Measurements from ENCODE around the gene FYB2. TPM values are rescaled to one million over a fixed set of nuclear protein-coding genes. Genes with fewer than 3 reads are reported as not detected.

The FYB2 gene
- total RNA-seq, 1 donor, result not detected

DNA sequence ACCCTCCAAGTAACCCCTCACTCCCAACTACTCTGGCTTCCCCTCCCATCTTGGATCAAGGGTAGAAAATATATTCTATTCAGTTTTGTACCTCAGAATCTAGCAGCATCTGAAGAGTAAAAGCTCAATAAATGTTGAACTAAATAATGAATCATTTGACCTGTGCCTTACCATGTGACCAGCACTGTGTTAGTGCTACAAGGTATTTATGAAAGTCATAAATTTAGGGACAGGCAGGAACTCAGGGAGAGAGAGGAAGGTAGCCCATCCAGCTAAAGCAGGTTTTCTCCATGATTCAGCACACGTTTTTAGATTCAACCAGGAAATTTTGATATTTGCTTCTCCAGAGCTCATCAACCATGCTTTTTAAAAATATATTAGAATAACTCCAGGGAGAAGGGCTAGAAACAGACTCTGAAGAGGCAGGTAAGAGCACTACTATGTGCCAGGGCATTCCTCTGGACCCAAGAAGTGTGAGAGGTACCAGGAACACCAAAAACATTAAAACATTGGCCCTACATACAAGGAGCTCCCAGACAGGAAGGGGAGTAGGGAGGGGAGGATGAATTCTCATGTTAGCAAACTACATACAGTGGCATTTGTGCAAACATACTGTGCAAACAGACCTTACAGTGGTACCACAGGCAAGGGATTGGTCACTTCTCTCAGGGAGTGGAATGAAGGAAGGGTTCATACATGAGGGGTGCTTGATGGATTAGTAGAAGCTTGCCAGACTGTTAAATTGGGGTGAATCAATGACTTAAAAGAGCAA is 64.3 kb downstream of the FYB2 start:
- TF ChIP-seq CTCF (IDR thresholded peaks at IDR 0.05; ENCODE audit: insufficient read depth, low read length), result no peak

GRCh38 chr1:56745231-56745630 is 74.0 kb downstream of the FYB2 start:
- no peak for TF ChIP-seq CTCF (IDR thresholded peaks at IDR 0.05; ENCODE audit: insufficient read depth, low read length)
- no peak for DNase-seq (ENCODE audit: low read depth)
- H3K4me3 ChIP-seq (ENCODE audit: low read depth, low read length), result no peak overlapping the region

More for the DNA sequence above, 64.3 kb downstream of the FYB2 start:
- H3K4me3 ChIP-seq (ENCODE audit: low read depth, low read length), result no peak overlapping the region
- DNase-seq (ENCODE audit: low read depth), result no peak

DNA sequence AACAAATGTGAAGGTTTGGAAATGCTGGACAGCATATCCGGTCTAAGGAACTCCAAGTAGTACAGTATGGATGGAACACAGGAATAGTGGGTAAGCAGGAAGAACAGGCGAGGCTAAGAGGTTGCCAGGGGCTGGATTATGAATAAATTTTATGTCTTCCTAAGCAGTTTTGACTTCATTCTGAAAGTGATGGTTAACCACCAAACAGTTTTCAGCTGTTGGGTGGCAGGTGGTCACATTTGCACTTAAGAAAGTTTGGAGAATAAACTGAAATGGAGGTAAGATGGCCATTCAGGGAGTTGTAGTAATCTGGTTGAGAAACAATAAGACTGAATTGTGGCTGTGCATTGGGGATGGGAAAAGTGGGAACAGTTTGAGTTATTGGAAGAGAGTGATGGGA is 90.2 kb downstream of the FYB2 start:
- no peak overlapping the region for H3K4me3 ChIP-seq (ENCODE audit: low read depth, low read length)
- TF ChIP-seq CTCF (IDR thresholded peaks at IDR 0.05; ENCODE audit: insufficient read depth, low read length), result no peak
- no peak for DNase-seq (ENCODE audit: low read depth)

DNA sequence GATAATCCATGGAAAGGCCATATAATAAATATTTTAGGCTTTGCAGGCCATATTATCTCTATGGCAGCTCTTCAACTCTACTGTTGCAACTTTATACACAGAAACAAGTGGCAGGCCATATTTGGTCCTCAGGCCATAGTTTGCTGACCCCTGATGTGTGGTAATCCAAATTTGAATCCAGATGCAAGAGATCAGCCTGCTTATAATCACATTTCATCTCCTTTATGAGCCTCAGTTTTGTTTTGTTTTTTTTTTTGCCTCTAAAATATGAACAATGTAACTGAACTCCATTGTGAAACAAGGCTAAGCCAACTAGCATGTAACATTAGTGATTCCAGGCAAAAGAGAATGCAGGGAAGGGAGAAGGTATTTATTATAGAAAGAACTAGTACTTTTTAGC is 92.5 kb downstream of the FYB2 start:
- TF ChIP-seq CTCF (IDR thresholded peaks at IDR 0.05; ENCODE audit: insufficient read depth, low read length), result no peak
- H3K4me3 ChIP-seq (ENCODE audit: low read depth, low read length), result no peak overlapping the region
- no peak for DNase-seq (ENCODE audit: low read depth)

- TF ChIP-seq CTCF (IDR thresholded peaks at IDR 0.05; ENCODE audit: insufficient read depth, low read length), result no peak
- H3K4me3 ChIP-seq (ENCODE audit: low read depth, low read length), result no peak overlapping the region
- DNase-seq (ENCODE audit: low read depth), result no peak
Measured at GRCh38 chr1:56719171-56719570, 100.0 kb downstream of the FYB2 start.

DNA sequence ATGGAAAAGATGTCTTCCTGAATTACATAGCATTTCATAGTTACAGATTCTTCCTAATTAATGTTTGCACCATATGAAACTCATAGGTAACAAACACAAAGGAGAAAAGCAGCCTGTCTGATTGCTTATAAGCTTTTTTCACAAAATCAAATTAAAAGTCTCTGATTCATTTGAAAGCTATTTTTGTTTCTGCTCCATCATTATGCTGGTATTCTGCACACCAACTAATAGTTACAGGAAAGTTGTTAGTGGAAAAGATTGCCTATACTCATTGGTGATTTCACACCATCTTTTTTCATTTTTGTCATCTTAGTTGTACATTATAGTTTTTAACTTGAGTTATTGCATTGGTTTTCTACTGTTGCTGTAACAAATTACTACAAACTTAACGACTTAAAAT is 104.0 kb downstream of the FYB2 start:
- TF ChIP-seq CTCF (IDR thresholded peaks at IDR 0.05; ENCODE audit: insufficient read depth, low read length), result no peak
- DNase-seq (ENCODE audit: low read depth), result peak; percentile 6
- no peak overlapping the region for H3K4me3 ChIP-seq (ENCODE audit: low read depth, low read length)

- TF ChIP-seq CTCF (IDR thresholded peaks at IDR 0.05; ENCODE audit: insufficient read depth, low read length), result no peak
- DNase-seq (ENCODE audit: low read depth), result no peak
Measured at GRCh38 chr1:56713112-56713511, 106.1 kb downstream of the FYB2 start.

More at GRCh38 chr1:56713112-56713511, 106.1 kb downstream of the FYB2 start:
- no peak overlapping the region for H3K4me3 ChIP-seq (ENCODE audit: low read depth, low read length)
